ENCODE data around the gene ZNF664. TPM values are rescaled to one million over a fixed set of nuclear protein-coding genes. Genes with fewer than 3 reads are reported as not detected.

The ZNF664 gene
- total and polyA plus RNA-seq, 10 of the 15 experiments (the other 5 are each of a cell fraction or from before 2014, with no cell fraction given): 1.8 to 65.6 (median 30.8) TPM

GRCh38 chr12:123958462-123958861 lies 14.6 kb upstream of the ZNF664 start:
- DNase-seq (ENCODE audit: low read depth, low spot score) (no peak), FAIRE-seq (no peak), ATAC-seq (no peak)
- SMC1A ChIA-PET (ENCODE audit: uncharacterized antibody, unreplicated experiment): interaction anchor here (1.9 kb wide), 1 partner anchor 11 kb away, joined by 5 read pairs; no protein-coding TSS in a partner anchor
- no peak overlapping the region for H3K9ac ChIP-seq (ENCODE audit: control insufficient read depth, insufficient read depth, low read length)
- H3K79me2 ChIP-seq (ENCODE audit: control insufficient read depth, insufficient read depth, low read length): no peaks in the 10 kb centered on the region
- intact Hi-C loops (cut with micrococcal nuclease; ENCODE audit: unreplicated experiment): no loop called here
- in situ Hi-C loops (cut with MboI): no loop called here
- no peaks in the 10 kb centered on the region for H3K9me3 ChIP-seq (replicated peaks; ENCODE audit: control insufficient read depth, insufficient read depth, low read length)
- RAD21 ChIA-PET (ENCODE audit: unreplicated experiment): no interaction called here
- no peaks in the 10 kb centered on the region for H4K20me1 ChIP-seq (ENCODE audit: control insufficient read depth, insufficient read depth)
- H3K36me3 ChIP-seq (ENCODE audit: control insufficient read depth in 2 of 2, insufficient read depth in 2 of 2, low read length in 1 of 2): no peaks in the 10 kb centered on the region
- CTCF ChIA-PET: interaction anchor here (2.4 kb wide), 1 partner anchor 53 kb away, joined by 6 read pairs; no protein-coding TSS in a partner anchor
- 58% methylated on average over 8 of the region's 8 CpGs for WGBS (ENCODE audit: insufficient coverage, insufficient replicate concordance, low lambda C conversion rate, missing lambda C conversion rate)
- H3K27me3 ChIP-seq (replicated peaks in 1 of 2; ENCODE audit: control insufficient read depth in 2 of 2, insufficient read depth in 2 of 2, low read length in 1 of 2): peaks cover 0 to 2% of the 10 kb centered on the region in 2 experiments; a peak in 2 of 4 replicates
- no peak overlapping the region for H3K27ac ChIP-seq (ENCODE audit: control insufficient read depth, insufficient read depth)
- H3K4me1 ChIP-seq (ENCODE audit: control insufficient read depth, insufficient read depth, low read length): no peaks in the 10 kb centered on the region
- POLR2A ChIA-PET: no interaction called here
- H2AFZ ChIP-seq (ENCODE audit: control insufficient read depth, low read depth, low read length): no peak overlapping the region
- H3K4me3 ChIP-seq: no peak overlapping the region
- BruUV-seq (replicated peaks): no TSS peak
- TF ChIP-seq HDGF (IDR thresholded peaks at IDR 0.05) (no peak), SMAD1 (IDR thresholded peaks at IDR 0.05; ENCODE audit: low read depth, partially characterized antibody) (no peak), PML (IDR thresholded peaks at IDR 0.05; ENCODE audit: low read length) (no peak), SMARCA5 (IDR thresholded peaks at IDR 0.05) (no peak), TBL1XR1 (IDR thresholded peaks at IDR 0.05; ENCODE audit: low read depth, low read length) (no peak), NFXL1 (IDR thresholded peaks at IDR 0.05; ENCODE audit: borderline replicate concordance) (no peak), BCLAF1 (IDR thresholded peaks at IDR 0.05) (no peak)
- H3K4me2 ChIP-seq (ENCODE audit: control insufficient read depth, insufficient read depth): no peak overlapping the region

All from GM12878 (cell line).